WTC11 (cell line): ENCODE measurements around the gene TRIM41. TPM values are rescaled to one million over a fixed set of nuclear protein-coding genes. Genes with fewer than 3 reads are reported as not detected.

Experiments used
- AFF4 ChIP-seq: sonication (generic); formaldehyde crosslinking; IDR thresholded peaks from 2 replicates; pipeline ENCODE4 v1.8.1; 2023; ENCODE audit warnings: mild to moderate bottlenecking, missing genetic modification reagents, borderline replicate concordance
- ATF1 ChIP-seq: sonication (generic); formaldehyde crosslinking; IDR thresholded peaks from 2 replicates; pipeline ENCODE4 v1.8.1; 2023; ENCODE audit warnings: mild to moderate bottlenecking, moderate library complexity, missing genetic modification reagents
- E2F5 ChIP-seq: sonication (generic); formaldehyde crosslinking; IDR thresholded peaks from 2 replicates; pipeline ENCODE4 v1.8.1; 2022; ENCODE audit warnings: mild to moderate bottlenecking, moderate library complexity, missing genetic modification reagents
- ELF4 ChIP-seq: sonication (generic); formaldehyde crosslinking; IDR thresholded peaks from 2 replicates; pipeline ENCODE4 v1.8.1; 2022; ENCODE audit warnings: low read depth, mild to moderate bottlenecking, moderate library complexity, missing genetic modification reagents
- FOXJ3 ChIP-seq: sonication (generic); formaldehyde crosslinking; IDR thresholded peaks from 2 replicates; pipeline ENCODE4 v1.9.0; 2021; ENCODE audit warnings: missing genetic modification reagents, mild to moderate bottlenecking, borderline replicate concordance
- FOXK1 ChIP-seq: sonication (generic); formaldehyde crosslinking; IDR thresholded peaks from 2 replicates; pipeline ENCODE4 v1.8.0; 2022; ENCODE audit warnings: mild to moderate bottlenecking, moderate library complexity, missing genetic modification reagents
- HMGXB4 ChIP-seq: sonication (generic); formaldehyde crosslinking; IDR thresholded peaks from 2 replicates; pipeline ENCODE4 v1.8.1; 2023; ENCODE audit warnings: mild to moderate bottlenecking, moderate library complexity, missing genetic modification reagents
- IRF1 ChIP-seq: sonication (generic); formaldehyde crosslinking; IDR thresholded peaks from 2 replicates; pipeline ENCODE4 v1.8.0; 2023; ENCODE audit warnings: missing genetic modification reagents
- IRF2 ChIP-seq: sonication (generic); formaldehyde crosslinking; IDR thresholded peaks from 2 replicates; pipeline ENCODE4 v1.8.0; 2022; ENCODE audit warnings: low read depth, missing genetic modification reagents, borderline replicate concordance
- KAT7 ChIP-seq: sonication (generic); formaldehyde crosslinking; IDR thresholded peaks from 2 replicates; pipeline ENCODE4 v1.8.1; 2023; ENCODE audit warnings: missing genetic modification reagents, mild to moderate bottlenecking, borderline replicate concordance
- MAX ChIP-seq: sonication (generic); formaldehyde crosslinking; IDR thresholded peaks from 2 replicates; pipeline ENCODE4 v1.8.0; 2022; ENCODE audit warnings: mild to moderate bottlenecking, missing genetic modification reagents
- NFE2L1 ChIP-seq: sonication (generic); formaldehyde crosslinking; IDR thresholded peaks from 2 replicates; pipeline ENCODE4 v1.8.1; 2023; ENCODE audit warnings: missing genetic modification reagents
- NR2C2 ChIP-seq: sonication (generic); formaldehyde crosslinking; IDR thresholded peaks from 2 replicates; pipeline ENCODE4 v1.8.0; 2022; ENCODE audit warnings: mild to moderate bottlenecking, missing genetic modification reagents
- OVOL2 ChIP-seq: fragments of 250-450 bp; sonication (Bioruptor Pico); IDR thresholded peaks from 2 replicates; pipeline ENCODE4 v1.9.0; 2021; ENCODE audit warnings: mild to moderate bottlenecking, borderline replicate concordance
- PREB ChIP-seq: sonication (generic); formaldehyde crosslinking; IDR thresholded peaks from 2 replicates; pipeline ENCODE4 v1.8.1; 2022; ENCODE audit warnings: mild to moderate bottlenecking, missing genetic modification reagents, moderate library complexity, borderline replicate concordance
- PRRX2 ChIP-seq: fragments of 250-450 bp; sonication (Bioruptor Pico); IDR thresholded peaks from 2 replicates; pipeline ENCODE4 v1.8.0; 2021; ENCODE audit warnings: mild to moderate bottlenecking
- TP53 ChIP-seq: sonication (generic); formaldehyde crosslinking; IDR thresholded peaks from 2 replicates; pipeline ENCODE4 v1.8.1; 2023; ENCODE audit warnings: mild to moderate bottlenecking, missing genetic modification reagents
- ZNF263 ChIP-seq: sonication (generic); formaldehyde crosslinking; IDR thresholded peaks from 2 replicates; pipeline ENCODE4 v1.8.1; 2022; ENCODE audit warnings: low read depth, mild to moderate bottlenecking, moderate library complexity, missing genetic modification reagents
- ZNF317 ChIP-seq: sonication (generic); formaldehyde crosslinking; IDR thresholded peaks from 2 replicates; pipeline ENCODE4 v1.8.1; 2023; ENCODE audit warnings: low read depth, mild to moderate bottlenecking, moderate library complexity, missing genetic modification reagents, borderline replicate concordance
- ZNF396 ChIP-seq: fragments of 250-450 bp; sonication (Bioruptor Pico); IDR thresholded peaks from 2 replicates; pipeline ENCODE4 v1.8.0; 2021; ENCODE audit warnings: mild to moderate bottlenecking, moderate library complexity, borderline replicate concordance
- ZNF416 ChIP-seq: fragments of 250-450 bp; sonication (Bioruptor Pico); IDR thresholded peaks from 2 replicates; pipeline ENCODE4 v1.9.0; 2021; ENCODE audit warnings: mild to moderate bottlenecking, inconsistent platforms
- total RNA-seq: library from RNA; stranded (reverse); gene quantifications from 3 replicates; pipeline ENCODE4 v1.2.3, GENCODE V29; 2021
- TF ChIP-seq, protein P1 (sequence below): fragments of 250-450 bp; sonication (Bioruptor Pico); IDR thresholded peaks from 2 replicates; pipeline ENCODE4 v1.9.0; 2021; ENCODE audit warnings: mild to moderate bottlenecking
- TF ChIP-seq, protein P2 (sequence below): sonication (generic); formaldehyde crosslinking; IDR thresholded peaks from 2 replicates; pipeline ENCODE4 v1.8.0; 2022; ENCODE audit warnings: missing genetic modification reagents
- TF ChIP-seq, protein P3 (sequence below): fragments of 250-450 bp; sonication (Bioruptor Pico); IDR thresholded peaks from 2 replicates; pipeline ENCODE4 v1.8.0; 2021; ENCODE audit warnings: mild to moderate bottlenecking

The TRIM41 gene
- total RNA-seq, 1 experiment from 2014 or later: 33.5 TPM

- peak; percentile 70; the same call in 1 of the 2 replicates for TF ChIP-seq TP53 (CRISPR knock-in tag)
- TF ChIP-seq ZNF416 (CRISPR knock-in tag): no peak
- no peak for TF ChIP-seq IRF2 (CRISPR knock-in tag)
- TF ChIP-seq FOXK1: peak; percentile 88
- peak; percentile 90; the same call in 1 of the 2 replicates for TF ChIP-seq E2F5 (CRISPR knock-in tag)
- peak; percentile 74 for TF ChIP-seq ZNF263
- no peak for TF ChIP-seq IRF1 (CRISPR knock-in tag)
- no peak for TF ChIP-seq PRRX2 (CRISPR knock-in tag)
- TF ChIP-seq ATF1 (CRISPR knock-in tag): no peak
- no peak for TF ChIP-seq ELF4 (CRISPR knock-in tag)
- no peak; the same call in 1 of the 2 replicates for TF ChIP-seq NFE2L1 (CRISPR knock-in tag)
- TF ChIP-seq, protein P1, sequence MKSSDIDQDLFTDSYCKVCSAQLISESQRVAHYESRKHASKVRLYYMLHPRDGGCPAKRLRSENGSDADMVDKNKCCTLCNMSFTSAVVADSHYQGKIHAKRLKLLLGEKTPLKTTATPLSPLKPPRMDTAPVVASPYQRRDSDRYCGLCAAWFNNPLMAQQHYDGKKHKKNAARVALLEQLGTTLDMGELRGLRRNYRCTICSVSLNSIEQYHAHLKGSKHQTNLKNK: no peak
- TF ChIP-seq ZNF317 (CRISPR knock-in tag): no peak
- peak; percentile 100 for TF ChIP-seq HMGXB4 (CRISPR knock-in tag)
- TF ChIP-seq ZNF396: no peak
- TF ChIP-seq AFF4 (CRISPR knock-in tag): peak; percentile 41; the same call in 1 of the 2 replicates
- peak; percentile 96 for TF ChIP-seq KAT7 (CRISPR knock-in tag)
- TF ChIP-seq PREB: no peak
- TF ChIP-seq MAX (CRISPR knock-in tag): peak; percentile 68; the same call in 1 of the 2 replicates
- TF ChIP-seq, protein P2, sequence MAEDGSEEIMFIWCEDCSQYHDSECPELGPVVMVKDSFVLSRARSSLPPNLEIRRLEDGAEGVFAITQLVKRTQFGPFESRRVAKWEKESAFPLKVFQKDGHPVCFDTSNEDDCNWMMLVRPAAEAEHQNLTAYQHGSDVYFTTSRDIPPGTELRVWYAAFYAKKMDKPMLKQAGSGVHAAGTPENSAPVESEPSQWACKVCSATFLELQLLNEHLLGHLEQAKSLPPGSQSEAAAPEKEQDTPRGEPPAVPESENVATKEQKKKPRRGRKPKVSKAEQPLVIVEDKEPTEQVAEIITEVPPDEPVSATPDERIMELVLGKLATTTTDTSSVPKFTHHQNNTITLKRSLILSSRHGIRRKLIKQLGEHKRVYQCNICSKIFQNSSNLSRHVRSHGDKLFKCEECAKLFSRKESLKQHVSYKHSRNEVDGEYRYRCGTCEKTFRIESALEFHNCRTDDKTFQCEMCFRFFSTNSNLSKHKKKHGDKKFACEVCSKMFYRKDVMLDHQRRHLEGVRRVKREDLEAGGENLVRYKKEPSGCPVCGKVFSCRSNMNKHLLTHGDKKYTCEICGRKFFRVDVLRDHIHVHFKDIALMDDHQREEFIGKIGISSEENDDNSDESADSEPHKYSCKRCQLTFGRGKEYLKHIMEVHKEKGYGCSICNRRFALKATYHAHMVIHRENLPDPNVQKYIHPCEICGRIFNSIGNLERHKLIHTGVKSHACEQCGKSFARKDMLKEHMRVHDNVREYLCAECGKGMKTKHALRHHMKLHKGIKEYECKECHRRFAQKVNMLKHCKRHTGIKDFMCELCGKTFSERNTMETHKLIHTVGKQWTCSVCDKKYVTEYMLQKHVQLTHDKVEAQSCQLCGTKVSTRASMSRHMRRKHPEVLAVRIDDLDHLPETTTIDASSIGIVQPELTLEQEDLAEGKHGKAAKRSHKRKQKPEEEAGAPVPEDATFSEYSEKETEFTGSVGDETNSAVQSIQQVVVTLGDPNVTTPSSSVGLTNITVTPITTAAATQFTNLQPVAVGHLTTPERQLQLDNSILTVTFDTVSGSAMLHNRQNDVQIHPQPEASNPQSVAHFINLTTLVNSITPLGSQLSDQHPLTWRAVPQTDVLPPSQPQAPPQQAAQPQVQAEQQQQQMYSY (CRISPR knock-in tag): no peak
- TF ChIP-seq NR2C2 (CRISPR knock-in tag): no peak
- TF ChIP-seq OVOL2: no peak
- no peak for TF ChIP-seq FOXJ3 (CRISPR knock-in tag)
- TF ChIP-seq, protein P3, sequence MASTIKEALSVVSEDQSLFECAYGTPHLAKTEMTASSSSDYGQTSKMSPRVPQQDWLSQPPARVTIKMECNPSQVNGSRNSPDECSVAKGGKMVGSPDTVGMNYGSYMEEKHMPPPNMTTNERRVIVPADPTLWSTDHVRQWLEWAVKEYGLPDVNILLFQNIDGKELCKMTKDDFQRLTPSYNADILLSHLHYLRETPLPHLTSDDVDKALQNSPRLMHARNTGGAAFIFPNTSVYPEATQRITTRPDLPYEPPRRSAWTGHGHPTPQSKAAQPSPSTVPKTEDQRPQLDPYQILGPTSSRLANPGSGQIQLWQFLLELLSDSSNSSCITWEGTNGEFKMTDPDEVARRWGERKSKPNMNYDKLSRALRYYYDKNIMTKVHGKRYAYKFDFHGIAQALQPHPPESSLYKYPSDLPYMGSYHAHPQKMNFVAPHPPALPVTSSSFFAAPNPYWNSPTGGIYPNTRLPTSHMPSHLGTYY (CRISPR knock-in tag): 0 out of 2 replicates have a peak, but pooled peaks have one; percentile 34
These were observed 31.4 kb upstream of the TRIM41 start (continued) for GRCh38 chr5:181191526-181192336.
